A549 (cell line): ENCODE results near the gene PRR29. TPM values are rescaled to one million over a fixed set of nuclear protein-coding genes. Genes with fewer than 3 reads are reported as not detected.

Experiments used
- ATAC-seq, 2 experiments: fragments of 200-7000 bp in 1 of 2; fragments of >200 bp in 1 of 2; cut with Nextera tagmentation in 1 of 2; cut with Tn5 transposase in 1 of 2; 3 replicates each; pipeline versions ENCODE4 v1.8.0 to v1.9.1; 2018 to 2020; ENCODE audit warnings: mild to moderate bottlenecking in 1 of 2, moderate library complexity in 1 of 2
- CTCF ChIA-PET: fragments of 300-600 bp; sonication (Branson Sonifier 250); formaldehyde crosslinking; extraction: SDS; loops from one replicate; lab custom pipeline; 2021; ENCODE audit warnings: antibody characterized with exemption, inconsistent platforms; lab: Yijun Ruan, JAX
- POLR2A ChIA-PET: fragments of 350-600 bp; formaldehyde crosslinking; extraction: SDS; loops from one replicate; lab custom pipeline; 2021; ENCODE audit warnings: antibody characterized with exemption, inconsistent platforms; lab: Yijun Ruan, JAX
- DNase-seq, 2 experiments: peaks; one replicate each; pipeline versions ENCODE4 v3.0.0 to v3.0.0-alpha.2; 2011 to 2016; ENCODE audit warnings: low read depth in 1 of 2, low spot score in 1 of 2
- FAIRE-seq: peaks from 2 replicates; lab custom pipeline; 2011; peaks lifted over from hg19 to GRCh38; lab: Jason Lieb, UNC
- H3K27ac ChIP-seq, 2 experiments: fragments of >200 bp; sonication (Bioruptor Twin); formaldehyde crosslinking; 3 replicates each; pipeline ENCODE4 v1.5.1; 2016 to 2017
- H3K4me1 ChIP-seq: fragments of >200 bp; sonication (Bioruptor Twin); formaldehyde crosslinking; 3 replicates; pipeline ENCODE4 v1.6.1; 2016
- H3K4me2 ChIP-seq: fragments of >200 bp; sonication (Bioruptor Twin); formaldehyde crosslinking; 3 replicates; pipeline ENCODE4 v1.6.1; 2016
- H3K4me3 ChIP-seq: fragments of >200 bp; sonication (Bioruptor Twin); formaldehyde crosslinking; 3 replicates; pipeline ENCODE4 v1.5.1; 2016
- H3K9me3 ChIP-seq: fragments of >200 bp; sonication (Bioruptor Twin); formaldehyde crosslinking; 3 replicates; pipeline ENCODE4 v1.6.1; 2016
- CBX8 ChIP-seq: fragments of 200-600 bp; sonication (generic); IDR thresholded peaks from 2 replicates; pipeline ENCODE4 v1.6.1; 2016
- EHMT2 ChIP-seq: fragments of 200-600 bp; sonication (generic); IDR thresholded peaks from 2 replicates; pipeline ENCODE4 v1.6.1; 2016; ENCODE audit warnings: antibody characterized with exemption, low read depth, mild to moderate bottlenecking, moderate library complexity
- FOSB ChIP-seq: fragments of 250-450 bp; sonication (Bioruptor Pico); IDR thresholded peaks from 2 replicates; pipeline ENCODE4 v1.5.0; 2020; ENCODE audit warnings: mild to moderate bottlenecking, moderate library complexity
- FOSL2 ChIP-seq, 2 experiments: fragments of 450-650 bp in 1 of 2; fragments of >200 bp in 1 of 2; sonication (Bioruptor Twin) in 1 of 2; formaldehyde crosslinking; IDR thresholded peaks; 2 replicates each; pipeline versions ENCODE4 v1.5.0 to v1.6.1; 2016 to 2020; ENCODE audit warnings: mild to moderate bottlenecking in 1 of 2, moderate library complexity in 1 of 2
- GATA3 ChIP-seq: IDR thresholded peaks from 2 replicates; pipeline ENCODE4 v1.6.1; 2012; ENCODE audit warnings: borderline replicate concordance
- HEYL ChIP-seq: fragments of 250-450 bp; sonication (Bioruptor Pico); IDR thresholded peaks from 2 replicates; pipeline ENCODE4 v1.8.0; 2021; ENCODE audit warnings: mild to moderate bottlenecking, moderate library complexity
- JUN ChIP-seq, 2 experiments: fragments of >200 bp; sonication (Bioruptor Twin); formaldehyde crosslinking; IDR thresholded peaks; 2 replicates in 1 of 2; 3 replicates in 1 of 2; pipeline ENCODE4 v1.6.1; 2016 to 2017
- JUNB ChIP-seq: fragments of >200 bp; sonication (Bioruptor Twin); formaldehyde crosslinking; IDR thresholded peaks from 2 replicates; pipeline ENCODE4 v1.6.1; 2016
- MAFK ChIP-seq: fragments of 450-650 bp; IDR thresholded peaks from 2 replicates; pipeline ENCODE4 v1.6.1; 2014; ENCODE audit not compliant: partially characterized antibody
- MYC ChIP-seq: IDR thresholded peaks from 2 replicates; pipeline ENCODE4 v1.6.1; 2012; ENCODE audit warnings: mild to moderate bottlenecking, inconsistent platforms, low read length, improper control_type of control experiment, borderline replicate concordance
- NPAS2 ChIP-seq: fragments of 250-450 bp; sonication (Bioruptor Pico); IDR thresholded peaks from 2 replicates; pipeline ENCODE4 v1.8.0; 2022; ENCODE audit warnings: mild to moderate bottlenecking, moderate library complexity, borderline replicate concordance
- ZSCAN20 ChIP-seq: fragments of 250-450 bp; sonication (Bioruptor Pico); IDR thresholded peaks from 2 replicates; pipeline ENCODE4 v1.8.0; 2022; ENCODE audit warnings: mild to moderate bottlenecking, moderate library complexity
- WGBS: methylation state at CpG from one replicate; pipeline ENCODE4 v1.1.6; 2017; ENCODE audit errors: missing lambda C conversion rate; 5-methylcytosine and 5-hydroxymethylcytosine counted together
- polyA minus RNA-seq: library from RNA; depleted of rRNA, polyadenylated mRNA; stranded (reverse); fragments of >200 nt; gene quantifications from 2 replicates; pipeline ENCODE4 v1.2.3, GENCODE V29; 2011; rRNA and poly(A)+ RNA removed
- polyA plus RNA-seq, 4 experiments: library from polyadenylated mRNA; depleted of rRNA in 3 of 4; stranded (reverse); fragments of >200 nt; fragmentation: RNase III in 1 of 4; extraction: RNeasy Plus Mini Kit Qiagen cat#74134 plus additional on column Dnase treatment in 1 of 4; gene quantifications; 2 replicates in 3 of 4; 3 replicates in 1 of 4; pipeline ENCODE4 v1.2.3, GENCODE V29; 2011 to 2017
- TF ChIP-seq, protein P1 (sequence below): fragments of 200-600 bp; sonication (generic); IDR thresholded peaks from 2 replicates; pipeline ENCODE4 v1.6.1; 2016; ENCODE audit warnings: antibody characterized with exemption, mild to moderate bottlenecking, moderate library complexity
- TF ChIP-seq, protein P2 (sequence below): fragments of >200 bp; sonication (Bioruptor Twin); formaldehyde crosslinking; IDR thresholded peaks from 3 replicates; pipeline ENCODE4 v1.6.1; 2016
- TF ChIP-seq, protein P3 (sequence below): fragments of 150-350 bp; IDR thresholded peaks from 2 replicates; pipeline ENCODE4 v1.6.1; 2014; ENCODE audit warnings: low read depth, mild to moderate bottlenecking, low read length
- TF ChIP-seq, protein P4 (sequence below): IDR thresholded peaks from 2 replicates; pipeline ENCODE4 v1.6.1; 2012; ENCODE audit warnings: low read depth, borderline replicate concordance

Gene PRR29
- polyA plus RNA-seq (2011; rRNA removed) (0.22 and 0.44 TPM in 2 replicates), polyA plus RNA-seq (2017; fragmentation: RNase III; extraction: RNeasy Plus Mini Kit Qiagen cat#74134 plus additional on column Dnase treatment) (0.67 to 1.2 TPM (median 0.68 TPM) in 3 replicates), polyA minus RNA-seq (0.50 and 0.54 TPM in 2 replicates)
- 0.33 and 0.61 TPM in 2 replicates for polyA plus RNA-seq (2012; cell fraction: cytosol; rRNA removed)
- 1.2 and 1.4 TPM in 2 replicates for polyA plus RNA-seq (2012; cell fraction: nucleus; rRNA removed)

DNA sequence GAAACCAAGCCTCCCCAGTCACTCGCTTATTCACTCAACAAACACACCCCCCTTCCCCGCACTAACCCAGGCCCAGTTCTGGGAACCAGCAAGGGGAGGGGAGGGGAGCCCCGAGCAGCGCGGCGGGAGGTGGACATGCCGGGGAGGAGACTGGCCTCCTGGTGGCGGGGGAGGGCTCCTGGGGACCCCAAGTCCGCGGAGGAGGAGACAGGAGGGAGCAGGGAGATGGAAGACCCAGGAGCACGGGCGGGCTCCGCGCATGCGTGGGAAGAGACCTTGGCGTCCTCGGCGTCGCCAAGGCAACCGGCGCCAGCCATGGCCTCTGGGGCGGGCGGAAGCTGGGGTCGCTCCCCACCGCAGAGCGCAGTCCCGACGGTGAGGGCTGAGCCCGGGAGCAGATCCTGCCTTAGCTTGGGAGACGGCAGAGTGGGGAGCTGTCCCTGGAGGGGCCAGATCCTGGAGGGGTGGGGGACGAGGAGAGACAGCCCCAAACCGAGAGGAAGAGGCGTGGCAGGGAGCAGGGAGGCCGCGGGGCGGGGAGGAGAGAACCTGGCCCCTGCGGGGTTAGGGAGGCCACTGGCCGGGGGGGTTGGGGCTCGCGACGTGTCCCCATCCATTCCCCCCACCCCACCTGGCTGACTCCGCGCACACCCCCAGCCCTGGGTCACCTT lies at the start of gene PRR29:
Gene PRR29 (plus strand): TSS at position 302 of the 671 bp plus-strand sequence. CDS start 14 bp downstream, at position 316.
- ChIA-PET CTCF (interaction anchor here (1.0 to 2.5 kb wide), 6 partner anchors 27 to 136 kb away, joined by 3 to 10 read pairs (median 6); partner anchors contain the start of genes CSHL1 and GH1), POLR2A (no interaction called here)

DNA sequence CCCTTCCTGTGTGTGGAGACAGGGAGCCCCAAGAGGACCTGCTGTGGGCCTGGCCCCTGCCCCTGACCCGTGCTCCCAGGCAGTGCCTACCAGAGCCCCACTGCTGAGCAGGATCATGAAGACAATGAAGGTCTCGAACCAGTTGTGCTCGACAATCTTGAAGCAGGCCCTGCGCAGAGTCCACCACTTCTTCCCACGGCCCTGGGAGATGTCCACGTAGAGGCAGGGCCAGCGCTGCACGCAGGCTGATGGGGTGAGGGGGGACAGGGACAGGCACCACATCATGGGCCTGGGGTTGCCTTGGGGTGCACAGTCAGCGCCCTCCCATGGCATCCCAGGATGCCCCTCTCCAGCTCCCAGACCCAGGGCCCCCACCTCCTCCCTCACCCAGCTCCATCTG lies 49.6 kb upstream of the PRR29 start:
- TF ChIP-seq CBX8, result no peak
- TF ChIP-seq, protein P1, sequence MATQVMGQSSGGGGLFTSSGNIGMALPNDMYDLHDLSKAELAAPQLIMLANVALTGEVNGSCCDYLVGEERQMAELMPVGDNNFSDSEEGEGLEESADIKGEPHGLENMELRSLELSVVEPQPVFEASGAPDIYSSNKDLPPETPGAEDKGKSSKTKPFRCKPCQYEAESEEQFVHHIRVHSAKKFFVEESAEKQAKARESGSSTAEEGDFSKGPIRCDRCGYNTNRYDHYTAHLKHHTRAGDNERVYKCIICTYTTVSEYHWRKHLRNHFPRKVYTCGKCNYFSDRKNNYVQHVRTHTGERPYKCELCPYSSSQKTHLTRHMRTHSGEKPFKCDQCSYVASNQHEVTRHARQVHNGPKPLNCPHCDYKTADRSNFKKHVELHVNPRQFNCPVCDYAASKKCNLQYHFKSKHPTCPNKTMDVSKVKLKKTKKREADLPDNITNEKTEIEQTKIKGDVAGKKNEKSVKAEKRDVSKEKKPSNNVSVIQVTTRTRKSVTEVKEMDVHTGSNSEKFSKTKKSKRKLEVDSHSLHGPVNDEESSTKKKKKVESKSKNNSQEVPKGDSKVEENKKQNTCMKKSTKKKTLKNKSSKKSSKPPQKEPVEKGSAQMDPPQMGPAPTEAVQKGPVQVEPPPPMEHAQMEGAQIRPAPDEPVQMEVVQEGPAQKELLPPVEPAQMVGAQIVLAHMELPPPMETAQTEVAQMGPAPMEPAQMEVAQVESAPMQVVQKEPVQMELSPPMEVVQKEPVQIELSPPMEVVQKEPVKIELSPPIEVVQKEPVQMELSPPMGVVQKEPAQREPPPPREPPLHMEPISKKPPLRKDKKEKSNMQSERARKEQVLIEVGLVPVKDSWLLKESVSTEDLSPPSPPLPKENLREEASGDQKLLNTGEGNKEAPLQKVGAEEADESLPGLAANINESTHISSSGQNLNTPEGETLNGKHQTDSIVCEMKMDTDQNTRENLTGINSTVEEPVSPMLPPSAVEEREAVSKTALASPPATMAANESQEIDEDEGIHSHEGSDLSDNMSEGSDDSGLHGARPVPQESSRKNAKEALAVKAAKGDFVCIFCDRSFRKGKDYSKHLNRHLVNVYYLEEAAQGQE, result no peak
- no peak for TF ChIP-seq HEYL (CRISPR knock-in tag)
- TF ChIP-seq FOSL2 (IDR thresholded peaks at IDR 0.05), result no peak
- TF ChIP-seq FOSL2 (CRISPR knock-in tag; IDR thresholded peaks at IDR 0.05), result no peak
- TF ChIP-seq NPAS2, result no peak
- TF ChIP-seq, protein P2, sequence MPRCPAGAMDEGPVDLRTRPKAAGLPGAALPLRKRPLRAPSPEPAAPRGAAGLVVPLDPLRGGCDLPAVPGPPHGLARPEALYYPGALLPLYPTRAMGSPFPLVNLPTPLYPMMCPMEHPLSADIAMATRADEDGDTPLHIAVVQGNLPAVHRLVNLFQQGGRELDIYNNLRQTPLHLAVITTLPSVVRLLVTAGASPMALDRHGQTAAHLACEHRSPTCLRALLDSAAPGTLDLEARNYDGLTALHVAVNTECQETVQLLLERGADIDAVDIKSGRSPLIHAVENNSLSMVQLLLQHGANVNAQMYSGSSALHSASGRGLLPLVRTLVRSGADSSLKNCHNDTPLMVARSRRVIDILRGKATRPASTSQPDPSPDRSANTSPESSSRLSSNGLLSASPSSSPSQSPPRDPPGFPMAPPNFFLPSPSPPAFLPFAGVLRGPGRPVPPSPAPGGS, result no peak
- TF ChIP-seq JUNB, result no peak
- TF ChIP-seq EHMT2, result no peak
- TF ChIP-seq, protein P3, sequence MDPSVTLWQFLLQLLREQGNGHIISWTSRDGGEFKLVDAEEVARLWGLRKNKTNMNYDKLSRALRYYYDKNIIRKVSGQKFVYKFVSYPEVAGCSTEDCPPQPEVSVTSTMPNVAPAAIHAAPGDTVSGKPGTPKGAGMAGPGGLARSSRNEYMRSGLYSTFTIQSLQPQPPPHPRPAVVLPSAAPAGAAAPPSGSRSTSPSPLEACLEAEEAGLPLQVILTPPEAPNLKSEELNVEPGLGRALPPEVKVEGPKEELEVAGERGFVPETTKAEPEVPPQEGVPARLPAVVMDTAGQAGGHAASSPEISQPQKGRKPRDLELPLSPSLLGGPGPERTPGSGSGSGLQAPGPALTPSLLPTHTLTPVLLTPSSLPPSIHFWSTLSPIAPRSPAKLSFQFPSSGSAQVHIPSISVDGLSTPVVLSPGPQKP, result no peak
- TF ChIP-seq FOSB, result no peak
- H3K4me2 ChIP-seq, result no peak overlapping the region
- DNase-seq (no peak), FAIRE-seq (no peak), ATAC-seq (no peak)
- no peaks in the 10 kb centered on the region for H3K9me3 ChIP-seq
- WGBS, result 71% methylated on average over 9 of the region's 9 CpGs
- POLR2A ChIA-PET, result no interaction called here
- CTCF ChIA-PET, result interaction anchor here (1.8 to 10.0 kb wide), 4 partner anchors 30 to 80 kb away, joined by 5 to 105 read pairs (median 26); partner anchors contain the start of gene GH1
- no peak overlapping the region for H3K4me3 ChIP-seq
- no peaks in the 10 kb centered on the region for H3K4me1 ChIP-seq
- no peak overlapping the region for H3K27ac ChIP-seq

More for the DNA sequence above, at the start of gene PRR29:
- 12% methylated on average over 26 of the region's 43 CpGs for WGBS
- DNase-seq, result peak; percentile 71 to 95
- no peak for FAIRE-seq
- peak within 1 kb of the TSS; percentile 81 for H3K4me2 ChIP-seq
- no peaks in the 10 kb centered on the region for H3K9me3 ChIP-seq
- peak within 1 kb of the TSS; percentile 63 for H3K4me3 ChIP-seq
- H3K4me1 ChIP-seq, result peaks cover 9% of the 10 kb centered on the region
- TF ChIP-seq ZSCAN20 (CRISPR knock-in tag) (no peak), GATA3 (no peak), MAFK (no peak), JUN (IDR thresholded peaks at IDR 0.05) (no peak), MYC (no peak), FOSB (no peak)
- TF ChIP-seq, protein P4, sequence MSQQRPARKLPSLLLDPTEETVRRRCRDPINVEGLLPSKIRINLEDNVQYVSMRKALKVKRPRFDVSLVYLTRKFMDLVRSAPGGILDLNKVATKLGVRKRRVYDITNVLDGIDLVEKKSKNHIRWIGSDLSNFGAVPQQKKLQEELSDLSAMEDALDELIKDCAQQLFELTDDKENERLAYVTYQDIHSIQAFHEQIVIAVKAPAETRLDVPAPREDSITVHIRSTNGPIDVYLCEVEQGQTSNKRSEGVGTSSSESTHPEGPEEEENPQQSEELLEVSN, result no peak
- TF ChIP-seq, protein P3, result no peak
- TF ChIP-seq, all 56 proteins: peak for 0
- peak; percentile 75 to 90 for ATAC-seq
- peak within 1 kb of the TSS; percentile 52 to 81 for H3K27ac ChIP-seq
